GM10266 (cell line): ENCODE results near the gene KDM4C.

ENCODE experiments used
- DNase-seq: peaks from one replicate; pipeline ENCODE4 v3.0.0; 2012; ENCODE audit errors: extremely low spot score
- TF ChIP-seq, protein P1 (sequence below): IDR thresholded peaks from 2 replicates; pipeline ENCODE4 v1.5.1; 2012; ENCODE audit warnings: mild to moderate bottlenecking, low read depth; ENCODE audit not compliant: control insufficient read depth, insufficient read depth; ENCODE audit errors: missing control alignments

The KDM4C gene

GRCh38 chr9:6811436-6811835, 53.7 kb downstream of the KDM4C start:
- TF ChIP-seq, protein P1, sequence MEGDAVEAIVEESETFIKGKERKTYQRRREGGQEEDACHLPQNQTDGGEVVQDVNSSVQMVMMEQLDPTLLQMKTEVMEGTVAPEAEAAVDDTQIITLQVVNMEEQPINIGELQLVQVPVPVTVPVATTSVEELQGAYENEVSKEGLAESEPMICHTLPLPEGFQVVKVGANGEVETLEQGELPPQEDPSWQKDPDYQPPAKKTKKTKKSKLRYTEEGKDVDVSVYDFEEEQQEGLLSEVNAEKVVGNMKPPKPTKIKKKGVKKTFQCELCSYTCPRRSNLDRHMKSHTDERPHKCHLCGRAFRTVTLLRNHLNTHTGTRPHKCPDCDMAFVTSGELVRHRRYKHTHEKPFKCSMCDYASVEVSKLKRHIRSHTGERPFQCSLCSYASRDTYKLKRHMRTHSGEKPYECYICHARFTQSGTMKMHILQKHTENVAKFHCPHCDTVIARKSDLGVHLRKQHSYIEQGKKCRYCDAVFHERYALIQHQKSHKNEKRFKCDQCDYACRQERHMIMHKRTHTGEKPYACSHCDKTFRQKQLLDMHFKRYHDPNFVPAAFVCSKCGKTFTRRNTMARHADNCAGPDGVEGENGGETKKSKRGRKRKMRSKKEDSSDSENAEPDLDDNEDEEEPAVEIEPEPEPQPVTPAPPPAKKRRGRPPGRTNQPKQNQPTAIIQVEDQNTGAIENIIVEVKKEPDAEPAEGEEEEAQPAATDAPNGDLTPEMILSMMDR, result no peak
- no peak for DNase-seq

DNA sequence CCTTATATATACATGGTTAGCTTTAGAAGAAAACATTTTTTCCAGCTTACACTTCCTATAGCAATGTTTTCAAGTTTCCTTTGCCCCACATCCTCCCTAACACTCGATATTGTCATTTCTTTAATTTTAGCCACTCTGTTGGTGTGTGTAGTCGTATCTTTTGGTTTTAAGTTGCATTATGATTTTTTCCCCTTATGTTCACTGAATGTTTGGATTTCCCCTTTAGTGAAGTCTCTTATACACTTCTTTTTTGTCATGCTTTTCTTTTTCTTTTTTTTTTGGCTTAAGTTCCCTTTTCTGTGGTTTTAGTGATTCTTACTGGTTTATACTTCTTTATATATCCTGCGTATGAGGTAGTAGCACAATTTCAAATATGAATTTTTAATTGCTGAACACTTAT, 58.8 kb downstream of the KDM4C start:
- TF ChIP-seq, protein P1, result no peak
- DNase-seq, result no peak

DNA sequence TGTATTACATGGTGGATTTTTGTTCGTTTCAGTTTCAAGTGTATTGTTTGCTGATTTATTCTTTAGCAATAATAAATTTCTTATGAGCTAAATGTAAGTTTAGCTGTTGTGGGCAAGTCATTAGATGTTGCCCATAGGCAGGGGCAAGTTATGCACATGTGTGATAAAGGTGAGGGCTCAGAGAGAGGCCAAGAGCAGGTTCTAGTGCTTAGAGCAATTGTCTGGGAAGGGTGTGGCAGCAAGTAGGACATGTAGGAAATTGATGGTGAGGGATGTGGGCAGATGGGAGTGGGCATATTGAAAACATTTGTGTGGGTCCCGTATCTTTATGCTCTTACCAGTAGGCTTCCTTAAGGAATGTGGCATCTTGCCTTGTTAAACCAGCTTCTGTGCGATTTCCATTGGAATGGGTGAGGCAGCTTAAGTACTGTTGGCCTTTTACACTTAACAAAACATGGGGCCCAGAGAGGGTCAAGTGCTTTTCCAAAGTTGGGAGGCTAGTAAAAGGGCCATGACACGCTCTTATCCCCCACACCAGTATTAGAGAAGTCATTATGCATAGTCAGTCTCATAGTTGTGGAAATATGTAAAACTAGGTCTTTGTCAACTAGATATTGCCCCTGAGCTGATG, 60.6 kb downstream of the KDM4C start:
- TF ChIP-seq, protein P1, result no peak
- no peak for DNase-seq

DNA sequence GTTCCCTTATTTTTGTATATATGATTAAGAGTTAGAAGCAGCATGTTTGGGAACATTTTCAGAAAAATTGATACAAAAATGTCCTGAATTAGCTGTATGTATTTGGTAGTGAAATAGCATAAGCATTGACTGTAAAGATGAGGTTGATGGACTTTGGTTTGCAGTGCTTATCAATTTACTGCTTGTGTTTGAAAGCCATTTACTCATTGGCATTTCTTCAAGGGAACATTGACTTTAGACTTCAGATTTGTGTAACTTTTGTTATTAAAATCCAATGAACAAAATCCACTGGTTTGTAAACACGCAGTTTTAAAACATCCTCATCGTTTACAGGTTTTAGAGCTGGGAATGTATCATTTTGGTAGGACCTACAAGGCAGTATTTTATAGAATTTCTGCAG, 61.3 kb downstream of the KDM4C start:
- TF ChIP-seq, protein P1, result no peak
- DNase-seq, result no peak

DNA sequence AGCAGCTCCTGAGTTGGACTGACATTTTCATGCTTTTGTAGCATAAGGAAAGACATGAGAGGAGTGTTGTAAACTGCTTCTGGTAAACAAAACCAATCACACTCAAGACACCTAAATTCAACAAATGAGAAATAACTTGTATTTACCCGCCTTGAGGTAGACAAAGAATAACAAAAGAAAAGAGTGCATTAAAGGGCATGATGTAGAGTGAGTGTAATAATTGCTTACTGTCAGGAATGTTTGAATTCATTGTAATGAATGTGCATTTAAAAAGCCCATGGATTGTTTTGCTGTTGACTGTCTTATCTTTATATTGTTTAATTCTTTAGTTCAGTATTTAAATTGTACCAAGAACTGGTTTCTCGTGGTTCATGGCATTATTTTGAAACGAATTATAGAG, 61.8 kb downstream of the KDM4C start:
- no peak for DNase-seq
- TF ChIP-seq, protein P1, result no peak

GRCh38 chr9:6822696-6823095, 64.9 kb downstream of the KDM4C start:
- no peak for DNase-seq
- TF ChIP-seq, protein P1, result no peak

GRCh38 chr9:6827439-6828145, 69.8 kb downstream of the KDM4C start:
- TF ChIP-seq, protein P1, result peak; percentile 55
- peak; percentile 38 for DNase-seq
